Activated naive CD8-positive, alpha-beta T cell (primary cell): Measurements from ENCODE around the gene SVEP1.
A peak's percentile ranks its signal among the peaks of the same experiment; 100 is the strongest.

Experiments used
- H3K27ac Mint-ChIP-seq: one replicate; pipeline ENCODE4 v1.8.0; 2021; ENCODE audit warnings: mixed read lengths
- H3K27me3 Mint-ChIP-seq: one replicate; pipeline ENCODE4 v1.8.0; 2021; ENCODE audit warnings: mixed read lengths
- H3K36me3 Mint-ChIP-seq: one replicate; pipeline ENCODE4 v1.8.0; 2021; ENCODE audit warnings: mixed read lengths
- H3K4me1 Mint-ChIP-seq: one replicate; pipeline ENCODE4 v1.8.0; 2021; ENCODE audit warnings: low read depth, mixed read lengths
- H3K4me3 Mint-ChIP-seq: one replicate; pipeline ENCODE4 v1.8.0; 2021; ENCODE audit warnings: mild to moderate bottlenecking, mixed read lengths
- H3K9me3 Mint-ChIP-seq: one replicate; pipeline ENCODE4 v1.8.0; 2021; ENCODE audit warnings: low read depth, mixed read lengths

Gene SVEP1

GRCh38 chr9:110329639-110330230 is 249.8 kb downstream of the SVEP1 start:
- Mint-ChIP-seq H3K4me1 (no peaks in the 10 kb centered on the region), H3K36me3 (no peaks in the 10 kb centered on the region), H3K9me3 (no peaks in the 10 kb centered on the region), H3K27me3 (peaks cover 1% of the 10 kb centered on the region), H3K4me3 (no peak overlapping the region), H3K27ac (no peak overlapping the region)

- Mint-ChIP-seq H3K27ac (no peak overlapping the region), H3K9me3 (no peaks in the 10 kb centered on the region), H3K36me3 (no peaks in the 10 kb centered on the region), H3K4me3 (no peak overlapping the region), H3K27me3 (peaks cover 1% of the 10 kb centered on the region), H3K4me1 (no peaks in the 10 kb centered on the region)
Observed at GRCh38 chr9:110328763-110329162, 250.8 kb downstream of the SVEP1 start.

DNA sequence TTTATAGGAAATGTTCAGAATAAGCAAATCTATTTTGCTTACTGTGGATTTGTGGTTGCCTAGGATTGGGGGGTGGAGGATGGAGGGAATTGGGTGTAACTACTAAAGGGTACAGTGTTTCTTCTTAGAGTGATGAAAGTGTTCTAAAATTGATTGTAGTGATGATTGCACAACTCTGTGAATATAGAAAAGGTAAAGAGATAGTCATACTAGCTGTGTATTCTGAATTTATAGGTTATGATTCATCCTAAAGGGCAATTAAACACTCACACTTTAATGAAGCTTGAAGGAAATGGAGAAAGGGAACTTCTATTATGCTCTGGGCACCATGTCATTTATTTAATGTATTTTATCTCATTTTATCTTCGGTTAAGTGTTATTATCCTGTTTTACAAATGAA is 251.8 kb downstream of the SVEP1 start:
- H3K4me1 Mint-ChIP-seq, result no peaks in the 10 kb centered on the region
- no peaks in the 10 kb centered on the region for H3K36me3 Mint-ChIP-seq
- H3K9me3 Mint-ChIP-seq, result no peaks in the 10 kb centered on the region
- no peak overlapping the region for H3K27ac Mint-ChIP-seq
- H3K27me3 Mint-ChIP-seq, result peaks cover 1% of the 10 kb centered on the region
- no peak overlapping the region for H3K4me3 Mint-ChIP-seq

GRCh38 chr9:110323818-110324217 is 255.7 kb downstream of the SVEP1 start:
- H3K4me1 Mint-ChIP-seq, result no peaks in the 10 kb centered on the region
- no peaks in the 10 kb centered on the region for H3K9me3 Mint-ChIP-seq
- no peak overlapping the region for H3K27ac Mint-ChIP-seq
- no peak overlapping the region for H3K4me3 Mint-ChIP-seq
- H3K27me3 Mint-ChIP-seq, result peaks cover 1% of the 10 kb centered on the region
- H3K36me3 Mint-ChIP-seq, result no peaks in the 10 kb centered on the region

DNA sequence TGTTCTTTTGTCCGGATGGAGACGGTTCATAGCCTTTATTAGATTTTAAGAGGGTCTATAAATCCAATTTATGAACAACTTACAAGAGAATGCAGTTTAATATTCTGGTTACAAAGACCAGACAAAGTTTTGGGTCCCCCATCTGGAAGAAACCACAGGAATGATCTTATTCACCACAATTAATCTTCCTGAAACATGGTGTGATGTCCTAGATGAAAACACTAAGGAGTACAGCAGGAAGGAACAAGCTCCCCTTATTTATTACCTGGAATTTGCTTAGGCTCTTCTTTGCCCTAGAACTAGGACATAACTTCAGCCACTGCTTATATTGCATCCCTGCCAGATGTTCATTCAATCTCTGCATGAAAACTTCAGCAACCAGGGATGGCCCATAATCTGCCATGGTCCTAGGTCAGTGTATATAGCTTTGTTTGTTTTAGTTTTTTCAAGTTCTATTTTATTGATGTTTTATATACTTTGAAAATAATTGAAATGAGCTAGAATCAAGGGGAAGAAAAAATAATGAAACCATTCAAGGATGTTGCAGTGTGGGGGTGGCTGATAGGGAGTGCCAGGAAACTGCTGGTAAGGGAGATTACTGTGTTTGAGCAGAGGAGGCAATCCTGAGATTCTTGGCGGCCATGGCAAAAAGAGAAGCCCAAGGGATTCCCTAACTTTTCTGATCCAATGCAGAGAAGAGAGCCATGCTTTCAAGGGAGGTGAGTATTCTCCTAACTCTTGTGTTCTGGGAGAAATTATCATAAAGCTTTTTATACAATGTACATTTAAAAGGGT is 258.7 kb downstream of the SVEP1 start:
- peaks cover 8% of the 10 kb centered on the region for H3K4me1 Mint-ChIP-seq
- H3K4me3 Mint-ChIP-seq, result no peak overlapping the region
- H3K27me3 Mint-ChIP-seq, result no peaks in the 10 kb centered on the region
- H3K36me3 Mint-ChIP-seq, result no peaks in the 10 kb centered on the region
- H3K27ac Mint-ChIP-seq, result no peak overlapping the region
- H3K9me3 Mint-ChIP-seq, result no peaks in the 10 kb centered on the region

GRCh38 chr9:110319781-110320492 is 259.6 kb downstream of the SVEP1 start:
- Mint-ChIP-seq H3K4me1 (peaks cover 8% of the 10 kb centered on the region), H3K9me3 (no peaks in the 10 kb centered on the region), H3K27me3 (no peaks in the 10 kb centered on the region), H3K36me3 (no peaks in the 10 kb centered on the region), H3K4me3 (no peak overlapping the region), H3K27ac (no peak overlapping the region)

GRCh38 chr9:110317911-110318310 is 261.6 kb downstream of the SVEP1 start:
- Mint-ChIP-seq H3K36me3 (no peaks in the 10 kb centered on the region), H3K4me1 (peaks cover 8% of the 10 kb centered on the region), H3K27me3 (no peaks in the 10 kb centered on the region), H3K27ac (no peak overlapping the region), H3K9me3 (no peaks in the 10 kb centered on the region), H3K4me3 (no peak overlapping the region)

- Mint-ChIP-seq H3K27me3 (no peaks in the 10 kb centered on the region), H3K36me3 (no peaks in the 10 kb centered on the region), H3K4me3 (peak overlapping the region; percentile 21), H3K27ac (no peak overlapping the region), H3K9me3 (peaks cover 3% of the 10 kb centered on the region), H3K4me1 (peaks cover 8% of the 10 kb centered on the region)
Observed at GRCh38 chr9:110316261-110317075, 263.1 kb downstream of the SVEP1 start.
